Endodermal cell (in vitro differentiated cells): Measurements from ENCODE around the gene TRIO. TPM values are rescaled to one million over a fixed set of nuclear protein-coding genes. Genes with fewer than 3 reads are reported as not detected.

Experiments used
- DNase-seq: peaks from one replicate; pipeline ENCODE4 v3.0.0-alpha.2; 2017
- H3K27ac ChIP-seq: 2 replicates; pipeline ENCODE4 v1.5.1; 2013; ENCODE audit warnings: mild to moderate bottlenecking, low read depth, low read length, moderate library complexity
- H3K27me3 ChIP-seq: 2 replicates; pipeline ENCODE4 v1.6.1; 2013; ENCODE audit warnings: mild to moderate bottlenecking, low read length, moderate library complexity; ENCODE audit not compliant: insufficient read depth, control insufficient read depth, poor library complexity, severe bottlenecking
- H3K36me3 ChIP-seq: 2 replicates; pipeline ENCODE4 v1.7.0; 2013; ENCODE audit warnings: mild to moderate bottlenecking, low read length, moderate library complexity; ENCODE audit not compliant: control insufficient read depth, insufficient read depth
- H3K4me1 ChIP-seq: one replicate; pipeline ENCODE4 v1.7.0; 2013; ENCODE audit warnings: low read length; ENCODE audit not compliant: control insufficient read depth, insufficient read depth
- H3K4me3 ChIP-seq: 2 replicates; pipeline ENCODE4 v1.5.1; 2013; ENCODE audit warnings: mild to moderate bottlenecking, low read length, moderate library complexity
- H3K9ac ChIP-seq: 2 replicates; pipeline ENCODE4 v1.6.1; 2013; ENCODE audit warnings: mild to moderate bottlenecking, low read length, moderate library complexity; ENCODE audit not compliant: poor library complexity, severe bottlenecking; ENCODE audit errors: extremely low read depth
- H3K9me3 ChIP-seq: 2 replicates; pipeline ENCODE4 v1.6.1; 2013; ENCODE audit warnings: mild to moderate bottlenecking, low read length, moderate library complexity; ENCODE audit not compliant: control insufficient read depth
- H3K27ac Mint-ChIP-seq: 2 replicates; pipeline ENCODE4 v1.8.0; 2020; ENCODE audit warnings: mixed read lengths
- H3K27me3 Mint-ChIP-seq: 2 replicates; pipeline ENCODE4 v1.8.0; 2021; ENCODE audit warnings: mild to moderate bottlenecking, mixed read lengths; ENCODE audit not compliant: insufficient read depth
- H3K36me3 Mint-ChIP-seq: 2 replicates; pipeline ENCODE4 v1.8.0; 2020; ENCODE audit warnings: low read depth, mixed read lengths
- H3K4me1 Mint-ChIP-seq: 2 replicates; pipeline ENCODE4 v1.8.0; 2020; ENCODE audit warnings: mixed read lengths
- H3K4me3 Mint-ChIP-seq: 2 replicates; pipeline ENCODE4 v1.8.0; 2020; ENCODE audit warnings: mild to moderate bottlenecking, moderate library complexity, mixed read lengths
- H3K9me3 Mint-ChIP-seq: 2 replicates; pipeline ENCODE4 v1.8.0; 2020; ENCODE audit warnings: mild to moderate bottlenecking, mixed read lengths
- CTCF ChIP-seq: fragments of 200-600 bp; sonication (generic); conservative IDR thresholded peaks from 2 replicates; pipeline ENCODE4 v1.5.0; 2021; ENCODE audit warnings: antibody characterized with exemption, mild to moderate bottlenecking
- WGBS, 2 experiments: methylation state at CpG; one replicate each; pipeline versions ENCODE4 v1.1.5 to v1.1.7; 2013; ENCODE audit warnings: missing lambda C conversion rate in 2 of 2, mixed read lengths in 1 of 2; ENCODE audit not compliant: insufficient coverage in 1 of 2, insufficient read length in 1 of 2; 5-methylcytosine and 5-hydroxymethylcytosine counted together
- total RNA-seq, 2 donors: library from RNA; stranded (reverse); fragmentation: NEBNext Ultra II Directional in 1 of 2; extraction: Animal tissue kit (Norgen Biotek cat#: 25700) in 1 of 2; gene quantifications; 2 replicates in 1 of 2; 3 replicates in 1 of 2; pipeline ENCODE4 v1.2.1, GENCODE V29; 2021

TRIO gene
- total RNA-seq, 2 donors from 2014 or later, result 88.3 to 109 TPM

DNA sequence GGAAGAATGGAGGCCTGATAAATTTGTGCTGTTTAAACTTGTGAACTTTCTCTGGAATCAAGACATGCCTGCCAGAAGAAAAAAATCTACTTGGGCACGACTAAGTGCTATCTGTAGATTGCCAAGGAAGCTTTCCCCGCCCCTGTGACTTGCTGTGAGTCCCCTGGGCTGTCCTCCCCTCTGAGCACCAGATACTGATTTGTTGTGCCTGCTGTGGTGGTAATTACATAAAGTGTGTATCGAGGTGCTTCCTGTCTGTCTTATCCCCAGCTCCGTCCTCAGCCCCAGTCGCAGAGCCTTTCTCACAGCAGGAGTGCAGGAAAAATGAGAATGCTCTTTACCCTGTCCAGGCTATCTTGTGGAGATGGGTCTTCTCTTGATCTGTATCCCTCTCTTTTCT lies 53.9 kb downstream of the TRIO start:
- Histone ChIP-seq H3K9ac (no peak overlapping the region), H3K4me1 (peaks cover 2% of the 10 kb centered on the region), H3K27me3 (peaks cover 14% of the 10 kb centered on the region), H3K27ac (no peak overlapping the region), H3K36me3 (no peaks in the 10 kb centered on the region), H3K9me3 (no peaks in the 10 kb centered on the region), H3K4me3 (no peak overlapping the region)
- Mint-ChIP-seq H3K27me3 (peaks cover 12% of the 10 kb centered on the region), H3K9me3 (no peaks in the 10 kb centered on the region), H3K4me1 (peaks cover 24% of the 10 kb centered on the region), H3K36me3 (no peaks in the 10 kb centered on the region), H3K27ac (no peak overlapping the region), H3K4me3 (no peak overlapping the region)
- DNase-seq, result no peak
- TF ChIP-seq CTCF, result no peak
- 71 to 75% methylated on average over 1 to 5 of the region's 5 CpGs for WGBS, 2 experiments

DNA sequence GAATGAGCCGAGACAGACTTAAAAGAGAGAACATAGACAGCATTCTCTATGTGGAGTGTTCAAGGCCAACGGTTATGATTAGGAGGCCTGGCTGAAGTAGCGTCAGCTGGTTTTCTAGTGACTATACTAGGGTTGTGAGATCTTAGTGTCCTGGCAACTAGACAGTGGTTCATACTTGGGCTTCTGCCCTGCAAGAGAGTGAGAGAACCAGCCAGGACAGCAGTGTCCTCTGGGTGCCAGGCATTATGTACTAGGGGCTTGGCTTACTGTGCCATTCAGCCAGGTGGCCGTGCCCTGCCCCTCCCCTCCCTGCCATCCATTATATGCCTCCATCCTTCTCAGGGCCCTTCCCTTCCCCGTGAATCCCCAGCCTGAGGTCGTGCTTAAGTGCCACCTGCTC lies 56.8 kb downstream of the TRIO start:
- no peaks in the 10 kb centered on the region for H3K9me3 Mint-ChIP-seq
- 84 to 91% methylated on average over 4 to 6 of the region's 6 CpGs for WGBS, 2 experiments
- H3K4me1 Mint-ChIP-seq, result peaks cover 46% of the 10 kb centered on the region
- DNase-seq, result no peak
- H3K27me3 Mint-ChIP-seq, result peaks cover 17% of the 10 kb centered on the region
- H3K27me3 ChIP-seq, result peaks cover 28% of the 10 kb centered on the region
- no peak overlapping the region for H3K27ac ChIP-seq
- no peaks in the 10 kb centered on the region for H3K36me3 ChIP-seq
- H3K4me1 ChIP-seq, result peaks cover 2% of the 10 kb centered on the region
- H3K4me3 ChIP-seq, result no peak overlapping the region
- no peak overlapping the region for H3K9ac ChIP-seq
- TF ChIP-seq CTCF, result no peak
- H3K9me3 ChIP-seq, result no peaks in the 10 kb centered on the region
- no peaks in the 10 kb centered on the region for H3K36me3 Mint-ChIP-seq
- H3K27ac Mint-ChIP-seq, result no peak overlapping the region
- no peak overlapping the region for H3K4me3 Mint-ChIP-seq

DNA sequence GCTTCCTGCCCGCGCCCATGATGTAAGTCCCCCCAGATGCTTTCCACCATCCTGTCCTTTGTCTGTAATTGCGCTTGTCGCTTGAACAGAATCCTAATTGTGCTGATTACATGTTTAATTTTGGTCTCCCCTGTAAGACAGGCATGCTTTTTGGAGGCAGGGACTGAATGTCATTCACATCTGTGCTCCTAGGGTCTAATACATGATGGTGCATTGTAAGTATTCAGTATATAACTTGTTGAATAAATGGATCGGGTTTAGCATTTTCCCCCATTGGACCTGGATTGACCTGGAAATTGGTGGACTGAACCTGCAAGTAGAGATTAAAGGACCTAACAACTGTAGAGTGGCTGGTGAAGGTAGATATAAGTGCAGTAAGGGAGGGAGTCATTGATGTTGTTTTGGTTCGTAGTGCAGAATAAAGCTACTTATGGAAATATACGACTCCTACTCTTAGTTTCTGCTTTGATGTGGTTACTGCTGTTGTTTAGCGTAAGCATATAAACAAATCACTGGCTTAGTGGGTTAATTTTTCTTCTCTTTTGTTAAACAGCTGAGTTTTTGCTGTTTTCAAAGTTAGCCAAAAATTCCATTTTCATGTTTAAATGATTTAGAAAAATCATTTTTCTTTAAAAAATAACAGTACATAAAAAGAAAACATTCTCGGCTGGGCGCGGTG lies 57.3 kb downstream of the TRIO start:
- no peaks in the 10 kb centered on the region for H3K9me3 ChIP-seq
- Mint-ChIP-seq H3K27ac (no peak overlapping the region), H3K4me3 (no peak overlapping the region), H3K36me3 (no peaks in the 10 kb centered on the region), H3K4me1 (peaks cover 47% of the 10 kb centered on the region), H3K27me3 (peaks cover 17% of the 10 kb centered on the region), H3K9me3 (no peaks in the 10 kb centered on the region)
- H3K4me1 ChIP-seq, result peaks cover 2% of the 10 kb centered on the region
- no peak for DNase-seq
- no peak overlapping the region for H3K9ac ChIP-seq
- H3K36me3 ChIP-seq, result no peaks in the 10 kb centered on the region
- TF ChIP-seq CTCF, result no peak
- 95 to 96% methylated on average over 4 to 11 of the region's 11 CpGs for WGBS, 2 experiments
- H3K27me3 ChIP-seq, result peaks cover 28% of the 10 kb centered on the region
- no peak overlapping the region for H3K4me3 ChIP-seq
- no peak overlapping the region for H3K27ac ChIP-seq
